RCC 7860 (cell line): Measurements from ENCODE around the gene WDR26.
"Not testable (repeated sequence)": the region's sequence is repeated elsewhere in the genome, so short reads cannot be mapped to it uniquely, and the experiment has no call there.

Experiments
- DNase-seq: peaks from one replicate; pipeline ENCODE4 v3.0.0-alpha.2; 2015; ENCODE audit warnings: low spot score
- FAIRE-seq: peaks from 2 replicates; lab custom pipeline; 2012; peaks lifted over from hg19 to GRCh38; lab: Jason Lieb, UNC

Gene WDR26

GRCh38 chr1:224434691-224435317, at the start of gene WDR26:
Gene WDR26, minus strand, starts transcription at chr1:224434797.
- FAIRE-seq (no peak), DNase-seq (peak; percentile 78)

- FAIRE-seq, DNase-seq: not testable (repeated sequence)
These were observed 48.6 kb upstream of the WDR26 start for GRCh38 chr1:224483206-224483605.

- no peak for FAIRE-seq
- no peak for DNase-seq
These were observed 48.0 kb upstream of the WDR26 start for GRCh38 chr1:224482619-224483018.

- DNase-seq = no peak
- FAIRE-seq = no peak
These were observed 47.0 kb upstream of the WDR26 start for GRCh38 chr1:224481601-224482000.

GRCh38 chr1:224480888-224481459, 46.4 kb upstream of the WDR26 start:
- not testable (repeated sequence) for DNase-seq, FAIRE-seq

- DNase-seq, FAIRE-seq: not testable (repeated sequence)
These were observed 45.6 kb upstream of the WDR26 start for GRCh38 chr1:224480200-224480599.

- DNase-seq = no peak
- no peak for FAIRE-seq
These were observed 38.2 kb upstream of the WDR26 start for GRCh38 chr1:224472806-224473205.

- FAIRE-seq (no peak), DNase-seq (no peak)
These were observed 31.6 kb upstream of the WDR26 start for GRCh38 chr1:224466154-224466553.

- no peak for DNase-seq
- FAIRE-seq = no peak
These were observed 25.4 kb upstream of the WDR26 start for GRCh38 chr1:224459966-224460365.

GRCh38 chr1:224458996-224459395, 24.4 kb upstream of the WDR26 start:
- FAIRE-seq (no peak), DNase-seq (no peak)

- FAIRE-seq = no peak
These were observed 23.7 kb upstream of the WDR26 start for GRCh38 chr1:224458296-224458695.

GRCh38 chr1:224457782-224458144, 23.2 kb upstream of the WDR26 start:
- no peak for FAIRE-seq
- DNase-seq = no peak

More at GRCh38 chr1:224458296-224458695, 23.7 kb upstream of the WDR26 start:
- no peak for DNase-seq

GRCh38 chr1:224456637-224456953, 22.0 kb upstream of the WDR26 start:
- no peak for DNase-seq
- no peak for FAIRE-seq

GRCh38 chr1:224454402-224455055, 19.9 kb upstream of the WDR26 start:
- no peak for FAIRE-seq
- DNase-seq = no peak

GRCh38 chr1:224450561-224451350, 16.2 kb upstream of the WDR26 start:
- FAIRE-seq (no peak), DNase-seq (no peak)

GRCh38 chr1:224450159-224450558, 15.6 kb upstream of the WDR26 start:
- DNase-seq (no peak), FAIRE-seq (no peak)

GRCh38 chr1:224448453-224449017, 13.9 kb upstream of the WDR26 start:
- no peak for DNase-seq
- FAIRE-seq = no peak

GRCh38 chr1:224447971-224448370, 13.4 kb upstream of the WDR26 start:
- DNase-seq (no peak), FAIRE-seq (no peak)

GRCh38 chr1:224447251-224447650, 12.7 kb upstream of the WDR26 start:
- no peak for DNase-seq
- FAIRE-seq = no peak

GRCh38 chr1:224438989-224439388, 4.4 kb upstream of the WDR26 start:
- FAIRE-seq (no peak), DNase-seq (no peak)

GRCh38 chr1:224435999-224436398, 1.4 kb upstream of the WDR26 start:
- no peak for DNase-seq
- FAIRE-seq = no peak
